ENCODE measurements around the gene CPNE6.

CPNE6 gene

DNA sequence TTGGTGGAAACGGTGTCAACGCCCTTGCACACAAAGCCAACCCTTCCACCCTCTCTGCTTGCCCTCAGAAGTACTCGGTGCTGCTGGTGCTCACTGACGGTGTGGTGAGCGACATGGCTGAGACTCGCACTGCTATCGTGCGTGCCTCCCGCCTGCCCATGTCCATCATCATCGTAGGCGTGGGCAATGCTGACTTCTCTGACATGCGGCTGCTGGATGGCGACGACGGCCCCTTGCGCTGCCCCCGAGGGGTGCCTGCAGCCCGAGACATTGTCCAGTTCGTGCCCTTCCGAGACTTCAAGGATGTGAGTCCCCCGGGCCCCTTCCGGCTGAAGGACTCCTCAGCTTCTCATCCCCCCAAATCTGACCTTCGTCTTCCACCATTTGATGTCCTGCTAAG lies 5.7 kb downstream of the CPNE6 start:
- peaks cover 39% of the 10 kb centered on the region for H3K27me3 Mint-ChIP-seq (ENCODE audit: low read depth, poor library complexity)
- H3K4me1 Mint-ChIP-seq = peaks cover 44% of the 10 kb centered on the region
- no peak overlapping the region for H3K4me3 Mint-ChIP-seq
- no peaks in the 10 kb centered on the region for H3K36me3 Mint-ChIP-seq (ENCODE audit: low read depth)
- DNase-seq = no peak
- TF ChIP-seq, protein P1, sequence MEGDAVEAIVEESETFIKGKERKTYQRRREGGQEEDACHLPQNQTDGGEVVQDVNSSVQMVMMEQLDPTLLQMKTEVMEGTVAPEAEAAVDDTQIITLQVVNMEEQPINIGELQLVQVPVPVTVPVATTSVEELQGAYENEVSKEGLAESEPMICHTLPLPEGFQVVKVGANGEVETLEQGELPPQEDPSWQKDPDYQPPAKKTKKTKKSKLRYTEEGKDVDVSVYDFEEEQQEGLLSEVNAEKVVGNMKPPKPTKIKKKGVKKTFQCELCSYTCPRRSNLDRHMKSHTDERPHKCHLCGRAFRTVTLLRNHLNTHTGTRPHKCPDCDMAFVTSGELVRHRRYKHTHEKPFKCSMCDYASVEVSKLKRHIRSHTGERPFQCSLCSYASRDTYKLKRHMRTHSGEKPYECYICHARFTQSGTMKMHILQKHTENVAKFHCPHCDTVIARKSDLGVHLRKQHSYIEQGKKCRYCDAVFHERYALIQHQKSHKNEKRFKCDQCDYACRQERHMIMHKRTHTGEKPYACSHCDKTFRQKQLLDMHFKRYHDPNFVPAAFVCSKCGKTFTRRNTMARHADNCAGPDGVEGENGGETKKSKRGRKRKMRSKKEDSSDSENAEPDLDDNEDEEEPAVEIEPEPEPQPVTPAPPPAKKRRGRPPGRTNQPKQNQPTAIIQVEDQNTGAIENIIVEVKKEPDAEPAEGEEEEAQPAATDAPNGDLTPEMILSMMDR (IDR thresholded peaks at IDR 0.05) = no peak
- H3K9me3 Mint-ChIP-seq = no peaks in the 10 kb centered on the region
- no peak overlapping the region for H3K27ac Mint-ChIP-seq

DNA sequence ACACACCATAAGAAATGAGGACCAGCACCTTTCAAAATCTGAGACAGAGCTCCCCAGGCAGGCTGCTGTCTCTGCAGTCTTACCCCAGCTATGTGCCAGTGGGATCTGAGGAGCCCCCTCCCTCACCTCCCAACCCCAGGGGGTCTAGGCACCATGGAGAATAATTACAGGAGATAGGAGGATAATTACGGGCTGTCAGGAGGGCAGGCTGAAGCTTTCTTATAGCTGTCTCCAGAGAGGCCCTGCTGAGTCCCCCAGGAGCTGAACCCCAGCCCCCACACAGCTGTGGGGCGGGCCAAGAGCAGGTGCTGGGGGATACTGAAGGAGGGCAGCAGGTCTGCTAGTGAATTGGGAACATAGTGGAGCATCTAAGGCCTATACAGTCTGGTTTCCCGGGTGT lies 6.8 kb downstream of the CPNE6 start:
- no peak overlapping the region for H3K4me3 Mint-ChIP-seq
- TF ChIP-seq, protein P1 (IDR thresholded peaks at IDR 0.05) = no peak
- H3K27me3 Mint-ChIP-seq (ENCODE audit: low read depth, poor library complexity) = peaks cover 50% of the 10 kb centered on the region
- H3K27ac Mint-ChIP-seq = no peak overlapping the region
- H3K36me3 Mint-ChIP-seq (ENCODE audit: low read depth) = no peaks in the 10 kb centered on the region
- peaks cover 40% of the 10 kb centered on the region for H3K4me1 Mint-ChIP-seq
- H3K9me3 Mint-ChIP-seq = no peaks in the 10 kb centered on the region
- DNase-seq = no peak

DNA sequence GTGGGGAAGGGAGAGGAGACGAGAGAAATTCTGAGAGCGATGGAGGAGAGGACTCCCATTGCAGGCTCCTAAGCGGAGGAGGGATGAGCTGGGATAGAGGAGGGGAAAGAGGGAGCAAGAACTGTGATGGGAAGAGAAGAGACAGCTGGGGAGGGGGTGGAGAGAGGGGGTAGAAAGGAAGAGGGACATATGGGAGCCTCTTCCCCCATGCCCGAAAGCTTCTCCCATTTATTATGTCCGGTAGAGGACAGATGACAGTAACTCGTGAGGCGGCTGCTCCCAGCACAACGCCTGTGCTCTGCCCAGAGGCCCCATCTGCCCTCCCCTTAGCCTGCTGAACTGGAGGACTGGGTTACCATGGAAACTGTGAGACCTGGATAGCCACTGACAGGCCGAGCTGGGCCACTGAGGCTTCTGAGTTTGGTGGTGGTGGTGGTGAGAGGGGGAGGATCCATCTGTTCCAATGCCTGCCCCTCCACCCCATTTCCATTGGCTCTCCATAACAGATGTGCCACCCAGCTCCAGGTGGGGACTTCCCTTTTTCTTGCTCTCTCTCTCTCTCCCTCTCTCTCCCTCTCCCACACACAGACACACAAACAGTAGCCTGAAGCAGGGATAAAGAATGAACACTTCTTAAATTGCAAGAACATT lies 8.3 kb downstream of the CPNE6 start:
- DNase-seq = peak; percentile 50
- Mint-ChIP-seq H3K9me3 (no peaks in the 10 kb centered on the region), H3K27ac (no peak overlapping the region), H3K36me3 (ENCODE audit: low read depth) (no peaks in the 10 kb centered on the region), H3K4me3 (peak overlapping the region; percentile 77), H3K4me1 (peaks cover 40% of the 10 kb centered on the region), H3K27me3 (ENCODE audit: low read depth, poor library complexity) (peaks cover 62% of the 10 kb centered on the region)
- TF ChIP-seq, protein P1 (IDR thresholded peaks at IDR 0.05) = no peak

- H3K4me3 Mint-ChIP-seq = peak overlapping the region; percentile 77
- TF ChIP-seq, protein P1 (IDR thresholded peaks at IDR 0.05) = no peak
- no peak for DNase-seq
- H3K27ac Mint-ChIP-seq = no peak overlapping the region
- no peaks in the 10 kb centered on the region for H3K36me3 Mint-ChIP-seq (ENCODE audit: low read depth)
- peaks cover 42% of the 10 kb centered on the region for H3K4me1 Mint-ChIP-seq
- peaks cover 64% of the 10 kb centered on the region for H3K27me3 Mint-ChIP-seq (ENCODE audit: low read depth, poor library complexity)
- H3K9me3 Mint-ChIP-seq = no peaks in the 10 kb centered on the region
Observed at GRCh38 chr14:24080142-24080530, 8.8 kb downstream of the CPNE6 start.

- Mint-ChIP-seq H3K4me3 (peak overlapping the region; percentile 87), H3K36me3 (ENCODE audit: low read depth) (no peaks in the 10 kb centered on the region), H3K4me1 (peaks cover 45% of the 10 kb centered on the region), H3K9me3 (no peaks in the 10 kb centered on the region), H3K27me3 (ENCODE audit: low read depth, poor library complexity) (peaks cover 67% of the 10 kb centered on the region), H3K27ac (no peak overlapping the region)
- TF ChIP-seq, protein P1 (IDR thresholded peaks at IDR 0.05) = no peak
- peak; percentile 65 for DNase-seq
Observed at GRCh38 chr14:24080888-24081738, 9.8 kb downstream of the CPNE6 start.
